Mucosa of descending colon (tissue), 3 donors: ENCODE results near the gene DICER1. TPM values are rescaled to one million over a fixed set of nuclear protein-coding genes. Genes with fewer than 3 reads are reported as not detected.
"Not testable (repeated sequence)": the region's sequence is repeated elsewhere in the genome, so short reads cannot be mapped to it uniquely, and the experiment has no call there.

Experiments
- ATAC-seq: fragments of 200-7000 bp; cut with Tn5 transposase; one replicate; pipeline ENCODE4 v1.9.1; 2020; ENCODE audit warnings: mild to moderate bottlenecking, moderate library complexity
- DNase-seq, 3 donors: peaks; one replicate each; pipeline ENCODE4 v3.0.0-alpha.2; 2020
- H3K36me3 ChIP-seq: fragments of 200-600 bp; one replicate; pipeline ENCODE4 v1.8.0; 2021; ENCODE audit warnings: low read depth, mild to moderate bottlenecking
- H3K4me1 ChIP-seq: fragments of 200-600 bp; one replicate; pipeline ENCODE4 v1.8.0; 2021; ENCODE audit warnings: low read depth, mild to moderate bottlenecking
- H3K4me3 ChIP-seq: fragments of 200-600 bp; one replicate; pipeline ENCODE4 v1.8.0; 2021; ENCODE audit warnings: mild to moderate bottlenecking
- H3K9me3 ChIP-seq: fragments of 200-600 bp; one replicate; pipeline ENCODE4 v1.8.0; 2021; ENCODE audit warnings: mild to moderate bottlenecking
- CTCF ChIP-seq: fragments of 200-600 bp; IDR thresholded peaks from one replicate; pipeline ENCODE4 v1.8.0; 2022; ENCODE audit warnings: antibody characterized with exemption, mild to moderate bottlenecking
- intact Hi-C, 2 donors: fragments of 100-400 bp; cut with DNase I in 1 of 2; cut with micrococcal nuclease in 1 of 2; formaldehyde crosslinking; loops; one replicate each; pipeline versions ENCODE4 v1.11.0 to v1.11.1; 2022; cut with DNase I, micrococcal nuclease
- total RNA-seq, 3 donors: library from RNA; stranded (reverse); fragmentation: NEBNext Ultra II Directional in 2 of 3; extraction: Animal tissue kit (Norgen Biotek cat#: 25700) in 2 of 3; gene quantifications; one replicate each; pipeline versions ENCODE4 v1.2.1 to v1.2.4, GENCODE V29; 2021 to 2023
- donor health status: DM: no; HTN: no; CAD: no; lungs with moderate emphysema.
- donor health status: DM: no; HTN: no; CAD: no.
- donor health status: DM: no; HTN: yes; CAD: no.

DICER1 gene
- total RNA-seq, 3 donors from 2014 or later = 61.6 to 72.1 (median 65.9) TPM

DNA sequence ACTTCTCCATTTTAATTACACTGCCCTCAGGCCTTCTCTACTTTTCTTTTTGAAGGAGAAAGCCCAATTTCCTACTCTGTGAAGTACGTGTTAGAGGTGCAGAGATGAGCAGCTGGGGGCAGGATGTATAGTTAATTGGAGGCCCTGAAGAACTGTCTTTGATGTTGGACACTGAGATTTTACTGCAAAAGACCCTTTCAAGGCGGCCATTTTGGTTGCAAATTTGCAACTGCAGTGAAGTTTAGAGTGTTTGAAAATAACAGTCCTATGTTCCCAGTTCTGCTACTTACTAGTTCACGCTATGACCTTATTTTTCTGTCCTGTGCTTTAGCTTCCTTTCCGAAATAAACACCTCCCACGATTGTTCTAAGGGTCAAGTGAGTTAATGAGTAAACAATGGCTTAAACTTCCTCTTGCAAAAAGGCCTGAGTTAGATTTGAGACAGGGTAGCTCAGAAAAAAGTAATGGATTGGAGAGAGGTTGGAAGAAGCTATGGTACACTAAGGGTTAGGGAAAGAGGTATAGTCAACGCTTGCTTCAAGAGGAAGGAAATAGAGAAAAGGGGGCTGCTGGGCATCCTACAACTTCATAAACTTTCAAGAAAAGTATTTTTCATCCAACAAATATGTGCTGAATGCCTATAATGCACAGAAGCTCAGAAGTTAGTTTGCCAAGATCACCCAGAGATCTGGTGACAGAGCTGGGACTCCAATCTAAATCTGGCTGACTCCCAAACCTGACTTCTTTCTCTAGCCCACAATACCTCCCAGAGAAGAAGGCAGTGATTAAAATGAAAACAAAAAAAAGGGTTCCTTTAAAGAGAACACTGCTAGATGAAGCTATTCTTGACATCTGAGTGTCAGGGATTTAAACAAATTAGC, 26.4 kb upstream of the DICER1 start:
- DNase-seq (no peak), ATAC-seq (peak; percentile 73)
- no peaks in the 10 kb centered on the region for H3K36me3 ChIP-seq
- H3K4me1 ChIP-seq = peaks cover 28% of the 10 kb centered on the region
- H3K9me3 ChIP-seq = no peaks in the 10 kb centered on the region
- TF ChIP-seq CTCF = no peak
- intact Hi-C loops = no loop called here
- H3K4me3 ChIP-seq = no peak overlapping the region

- Histone ChIP-seq H3K4me3 (no peak overlapping the region), H3K4me1 (peaks cover 28% of the 10 kb centered on the region), H3K36me3 (no peaks in the 10 kb centered on the region), H3K9me3 (no peaks in the 10 kb centered on the region)
- intact Hi-C loops = no loop called here
- TF ChIP-seq CTCF = no peak
- ATAC-seq (no peak), DNase-seq (no peak)
Observed at GRCh38 chr14:95183082-95183481, 25.8 kb upstream of the DICER1 start.

GRCh38 chr14:95182379-95182778, 25.1 kb upstream of the DICER1 start:
- H3K9me3 ChIP-seq = no peaks in the 10 kb centered on the region

DNA sequence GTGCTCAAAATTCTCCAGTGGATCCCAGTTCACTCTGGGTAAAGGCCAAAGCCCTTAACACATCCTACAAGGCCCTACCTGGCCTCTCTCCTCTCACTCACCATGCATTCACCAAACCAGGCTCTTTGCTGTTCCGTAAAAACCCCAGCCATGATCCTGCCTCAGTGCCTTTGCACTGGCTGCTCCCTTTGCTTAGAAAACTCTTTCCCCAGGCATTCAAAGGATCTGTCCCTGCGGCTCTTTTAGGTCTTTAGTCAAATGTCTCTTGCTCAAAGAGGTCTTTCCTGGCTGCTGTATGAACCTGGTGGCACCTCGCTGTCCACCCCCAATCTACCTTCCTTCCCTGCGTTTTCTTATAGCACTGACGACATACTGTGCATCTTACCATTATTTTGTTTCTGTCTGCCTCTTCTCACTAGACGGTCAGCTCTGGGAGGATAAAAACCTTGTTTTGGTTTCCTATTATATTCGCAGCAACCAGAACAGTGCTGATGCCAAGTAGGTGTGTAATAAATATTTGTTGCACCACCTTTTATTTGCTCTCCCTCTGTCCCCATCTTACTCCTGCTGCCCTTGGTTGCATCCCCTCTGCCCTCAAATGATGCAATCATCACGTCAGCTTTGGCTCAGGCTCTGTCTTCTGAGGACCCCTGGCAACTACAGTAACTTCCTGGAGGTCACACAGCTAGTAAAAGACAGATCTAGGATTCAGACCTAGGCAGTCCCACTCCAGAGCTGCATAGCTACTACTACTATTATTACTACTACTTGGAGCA, 23.8 kb upstream of the DICER1 start:
- ATAC-seq = no peak
- H3K36me3 ChIP-seq = no peaks in the 10 kb centered on the region
- intact Hi-C loops = no loop called here

More at GRCh38 chr14:95182379-95182778, 25.1 kb upstream of the DICER1 start:
- DNase-seq = no peak
- no peak overlapping the region for H3K4me3 ChIP-seq
- intact Hi-C loops = no loop called here
- no peaks in the 10 kb centered on the region for H3K36me3 ChIP-seq
- no peak for TF ChIP-seq CTCF
- peaks cover 28% of the 10 kb centered on the region for H3K4me1 ChIP-seq
- ATAC-seq = no peak

GRCh38 chr14:95175670-95176069, 18.3 kb upstream of the DICER1 start:
- H3K36me3 ChIP-seq, H3K4me1 ChIP-seq, ATAC-seq, intact Hi-C loops, DNase-seq, H3K9me3 ChIP-seq, H3K4me3 ChIP-seq: not testable (repeated sequence)

More for the DNA sequence above, 23.8 kb upstream of the DICER1 start:
- Histone ChIP-seq H3K4me1 (peaks cover 28% of the 10 kb centered on the region), H3K9me3 (no peaks in the 10 kb centered on the region), H3K4me3 (no peak overlapping the region)
- no peak for DNase-seq
- no peak for TF ChIP-seq CTCF

DNA sequence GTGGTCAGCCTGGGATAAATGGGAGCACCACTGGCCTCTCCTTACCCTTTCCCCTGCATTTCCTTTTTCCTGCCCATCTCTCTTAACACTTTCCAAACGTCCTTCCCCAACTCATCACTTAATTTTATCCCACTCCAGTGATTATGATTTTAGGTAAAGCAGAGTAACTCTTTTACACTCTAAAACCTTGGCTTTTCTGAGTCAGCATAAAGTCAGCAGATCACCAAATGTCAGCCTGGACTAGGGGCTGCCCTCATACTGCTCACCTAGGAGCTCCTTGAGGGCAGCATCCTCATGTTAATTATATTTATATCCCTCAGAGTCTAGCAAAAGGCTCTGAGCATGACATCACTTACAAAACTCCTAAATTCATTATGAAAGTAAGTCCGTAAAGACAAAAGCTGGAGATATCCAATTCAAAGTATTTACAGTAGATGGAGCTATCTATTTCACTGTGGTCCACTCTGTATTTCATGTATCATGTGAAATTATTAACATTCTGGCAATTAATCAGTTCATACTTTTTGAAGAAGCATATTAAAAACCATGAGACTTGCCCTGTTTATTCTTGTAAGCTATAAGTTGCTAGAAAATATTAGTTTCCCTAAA, 17.0 kb upstream of the DICER1 start:
- intact Hi-C loops = no loop called here
- Histone ChIP-seq H3K9me3 (no peaks in the 10 kb centered on the region), H3K36me3 (no peaks in the 10 kb centered on the region), H3K4me3 (no peak overlapping the region), H3K4me1 (peaks cover 3% of the 10 kb centered on the region)
- no peak for TF ChIP-seq CTCF
- DNase-seq (no peak), ATAC-seq (no peak)
